ENCODE results near the gene NELL2. TPM values are rescaled to one million over a fixed set of nuclear protein-coding genes. Genes with fewer than 3 reads are reported as not detected.
"Not testable (repeated sequence)": the region's sequence is repeated elsewhere in the genome, so short reads cannot be mapped to it uniquely, and the experiment has no call there.

The NELL2 gene
- total RNA-seq, 1 donor from 2014 or later = 27.1 TPM

DNA sequence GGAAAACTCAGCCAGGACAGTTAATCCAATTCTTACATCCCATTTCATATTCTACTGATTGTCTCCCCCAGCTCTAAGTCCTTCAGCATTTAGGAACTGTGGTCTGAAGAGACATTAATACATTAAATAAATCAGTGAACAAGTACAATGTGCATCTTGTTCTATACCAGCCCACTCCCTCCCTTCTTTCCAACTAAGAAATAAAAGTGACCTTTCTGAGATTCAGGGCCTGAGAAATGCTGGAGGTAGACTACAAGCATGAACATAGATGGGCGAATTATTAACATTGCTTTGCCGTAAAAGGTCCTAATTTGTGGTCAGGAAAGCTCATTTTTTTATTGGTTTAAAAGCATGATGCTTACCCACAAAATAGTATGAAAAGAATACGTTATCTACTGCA, 113.1 kb downstream of the NELL2 start:
- TF ChIP-seq, protein P1, sequence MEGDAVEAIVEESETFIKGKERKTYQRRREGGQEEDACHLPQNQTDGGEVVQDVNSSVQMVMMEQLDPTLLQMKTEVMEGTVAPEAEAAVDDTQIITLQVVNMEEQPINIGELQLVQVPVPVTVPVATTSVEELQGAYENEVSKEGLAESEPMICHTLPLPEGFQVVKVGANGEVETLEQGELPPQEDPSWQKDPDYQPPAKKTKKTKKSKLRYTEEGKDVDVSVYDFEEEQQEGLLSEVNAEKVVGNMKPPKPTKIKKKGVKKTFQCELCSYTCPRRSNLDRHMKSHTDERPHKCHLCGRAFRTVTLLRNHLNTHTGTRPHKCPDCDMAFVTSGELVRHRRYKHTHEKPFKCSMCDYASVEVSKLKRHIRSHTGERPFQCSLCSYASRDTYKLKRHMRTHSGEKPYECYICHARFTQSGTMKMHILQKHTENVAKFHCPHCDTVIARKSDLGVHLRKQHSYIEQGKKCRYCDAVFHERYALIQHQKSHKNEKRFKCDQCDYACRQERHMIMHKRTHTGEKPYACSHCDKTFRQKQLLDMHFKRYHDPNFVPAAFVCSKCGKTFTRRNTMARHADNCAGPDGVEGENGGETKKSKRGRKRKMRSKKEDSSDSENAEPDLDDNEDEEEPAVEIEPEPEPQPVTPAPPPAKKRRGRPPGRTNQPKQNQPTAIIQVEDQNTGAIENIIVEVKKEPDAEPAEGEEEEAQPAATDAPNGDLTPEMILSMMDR (conservative IDR thresholded peaks at IDR 0.05) = no peak
- DNase-seq (ENCODE audit: extremely low spot score, unreplicated experiment) = no peak
- H3K36me3 Mint-ChIP-seq = no peaks in the 10 kb centered on the region
- no peak overlapping the region for H3K4me3 Mint-ChIP-seq
- H3K27me3 Mint-ChIP-seq = no peaks in the 10 kb centered on the region
- no peaks in the 10 kb centered on the region for H3K9me3 Mint-ChIP-seq
- no peak overlapping the region for H3K27ac Mint-ChIP-seq
- no peaks in the 10 kb centered on the region for H3K4me1 Mint-ChIP-seq (ENCODE audit: unreplicated experiment)

DNA sequence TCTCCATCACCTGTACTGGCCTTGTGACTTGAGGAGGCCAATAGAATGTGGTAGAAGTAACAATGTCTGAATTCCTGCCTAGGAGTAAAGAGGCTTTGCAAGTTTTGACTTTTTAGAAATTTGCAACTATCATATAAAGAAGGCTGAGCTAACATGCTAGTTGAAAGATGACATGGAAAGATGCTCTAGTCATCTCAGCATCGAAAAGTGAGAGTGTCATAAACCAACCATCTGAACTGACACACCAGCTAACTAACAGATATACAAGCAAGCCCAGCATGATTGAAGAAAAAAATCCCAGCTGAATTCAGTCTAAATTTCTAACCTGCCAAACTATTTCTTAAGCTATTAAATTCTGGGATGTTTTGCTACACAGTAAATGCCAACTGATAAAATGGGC, 116.8 kb downstream of the NELL2 start:
- Mint-ChIP-seq H3K36me3 (no peaks in the 10 kb centered on the region), H3K27me3 (no peaks in the 10 kb centered on the region), H3K4me1 (ENCODE audit: unreplicated experiment) (no peaks in the 10 kb centered on the region), H3K4me3 (no peak overlapping the region), H3K9me3 (no peaks in the 10 kb centered on the region), H3K27ac (no peak overlapping the region)
- TF ChIP-seq, protein P1 (conservative IDR thresholded peaks at IDR 0.05) = no peak
- DNase-seq (ENCODE audit: extremely low spot score, unreplicated experiment) = no peak

DNA sequence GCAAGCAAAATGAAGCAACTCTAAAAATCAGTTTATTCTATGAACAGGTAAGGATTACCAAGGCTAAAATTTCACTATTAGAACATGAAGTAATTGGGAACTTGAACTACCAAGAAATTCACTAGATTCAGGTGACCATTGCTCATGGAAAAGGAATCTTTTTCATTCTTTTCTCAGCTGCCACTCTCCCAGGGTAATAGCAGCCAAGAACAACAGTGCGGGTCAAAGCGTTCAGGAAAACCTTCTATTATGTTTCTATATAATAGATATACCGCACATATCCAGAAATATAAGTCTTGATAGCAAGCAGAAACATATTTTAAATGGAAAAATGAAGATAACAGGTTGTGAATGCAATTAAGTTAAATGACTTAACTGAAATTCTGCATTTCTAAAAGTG, 125.6 kb downstream of the NELL2 start:
- no peak for DNase-seq (ENCODE audit: extremely low spot score, unreplicated experiment)
- Mint-ChIP-seq H3K27me3 (no peaks in the 10 kb centered on the region), H3K4me3 (no peak overlapping the region), H3K27ac (no peak overlapping the region), H3K36me3 (no peaks in the 10 kb centered on the region), H3K4me1 (ENCODE audit: unreplicated experiment) (no peaks in the 10 kb centered on the region), H3K9me3 (no peaks in the 10 kb centered on the region)
- TF ChIP-seq, protein P1 (conservative IDR thresholded peaks at IDR 0.05) = no peak

DNA sequence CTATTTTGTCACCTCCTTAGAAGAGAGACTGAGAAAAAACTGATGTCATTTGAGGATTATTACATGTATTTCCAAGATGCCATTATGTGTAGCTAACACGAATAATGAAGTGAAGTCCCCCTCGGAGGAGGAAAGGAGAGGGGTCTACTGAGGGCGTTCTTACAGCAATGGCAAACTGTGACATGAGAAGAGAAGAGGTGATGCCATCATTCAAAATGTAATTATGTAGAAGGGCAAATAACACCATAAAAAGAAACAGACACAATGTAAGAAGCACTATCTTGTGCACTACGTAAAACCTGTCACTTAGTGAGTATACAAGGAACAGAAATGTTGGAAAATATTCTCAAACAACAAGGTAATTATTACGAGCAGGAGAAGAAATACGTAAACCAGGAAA, 126.5 kb downstream of the NELL2 start:
- Mint-ChIP-seq H3K36me3 (no peaks in the 10 kb centered on the region), H3K9me3 (no peaks in the 10 kb centered on the region), H3K4me1 (ENCODE audit: unreplicated experiment) (no peaks in the 10 kb centered on the region), H3K4me3 (no peak overlapping the region), H3K27ac (no peak overlapping the region), H3K27me3 (no peaks in the 10 kb centered on the region)
- DNase-seq (ENCODE audit: extremely low spot score, unreplicated experiment) = no peak
- TF ChIP-seq, protein P1 (conservative IDR thresholded peaks at IDR 0.05) = no peak

DNA sequence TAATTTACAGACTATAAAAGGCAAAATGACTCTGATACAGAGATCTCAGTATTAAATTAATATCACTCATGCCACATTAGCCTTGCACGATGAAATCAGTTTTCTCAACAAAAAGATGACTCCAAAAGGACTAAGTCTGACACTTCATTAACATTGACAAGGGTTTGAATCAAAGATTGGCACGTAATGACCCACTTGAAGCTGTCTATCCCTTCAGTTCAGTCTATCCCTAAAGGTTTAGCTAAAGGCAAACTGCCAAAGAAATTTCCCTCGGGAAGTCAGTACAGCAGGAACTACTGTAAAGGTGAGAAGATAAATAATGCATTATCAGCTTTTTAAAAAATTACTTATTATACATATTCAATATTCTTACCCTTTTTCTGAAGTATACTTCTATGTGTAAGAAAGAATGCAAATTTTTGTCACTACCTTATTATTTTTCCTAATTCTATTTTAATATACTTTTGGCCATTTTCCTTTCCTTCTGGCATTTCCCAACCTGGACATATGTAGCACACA, 127.1 kb downstream of the NELL2 start:
- Mint-ChIP-seq H3K4me3 (no peak overlapping the region), H3K36me3 (no peaks in the 10 kb centered on the region), H3K4me1 (ENCODE audit: unreplicated experiment) (no peaks in the 10 kb centered on the region), H3K27me3 (no peaks in the 10 kb centered on the region), H3K27ac (no peak overlapping the region), H3K9me3 (no peaks in the 10 kb centered on the region)
- TF ChIP-seq, protein P1 (conservative IDR thresholded peaks at IDR 0.05) = no peak
- no peak for DNase-seq (ENCODE audit: extremely low spot score, unreplicated experiment)

DNA sequence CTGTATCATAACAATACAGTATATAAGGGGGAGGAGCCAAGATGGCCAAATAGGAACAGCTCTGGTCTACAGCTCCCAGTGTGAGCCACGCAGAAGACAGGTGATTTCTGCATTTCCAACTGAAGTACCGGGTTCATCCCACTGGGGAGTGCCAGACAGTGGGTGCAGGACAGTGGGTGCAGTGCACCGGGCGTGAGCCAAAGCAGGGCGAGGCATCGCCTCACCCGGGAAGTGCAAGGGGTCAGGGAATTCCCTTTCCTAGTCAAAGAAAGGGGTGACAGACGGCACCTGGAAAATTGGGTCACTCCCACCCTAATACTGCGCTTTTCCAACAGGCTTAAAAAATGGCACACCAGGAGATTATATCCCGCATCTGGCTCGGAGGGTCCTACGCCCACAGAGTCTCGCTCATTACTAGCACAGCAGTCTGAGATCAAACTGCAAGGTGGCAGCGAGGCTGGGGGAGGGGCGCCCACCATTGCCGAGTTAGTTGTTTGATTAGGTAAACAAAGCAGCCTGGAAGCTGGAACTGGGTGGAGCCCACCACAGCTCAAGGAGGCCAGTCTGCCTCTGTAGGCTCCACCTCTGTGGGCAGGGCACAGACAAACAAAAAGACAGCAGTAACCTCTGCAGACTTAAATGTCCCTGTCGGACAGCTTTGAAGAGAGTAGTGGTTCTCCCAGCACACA, 134.7 kb downstream of the NELL2 start:
- H3K4me3 Mint-ChIP-seq; H3K9me3 Mint-ChIP-seq; H3K4me1 Mint-ChIP-seq (ENCODE audit: unreplicated experiment); DNase-seq (ENCODE audit: extremely low spot score, unreplicated experiment); H3K27ac Mint-ChIP-seq; H3K36me3 Mint-ChIP-seq; H3K27me3 Mint-ChIP-seq: not testable (repeated sequence)
